Measurements from ENCODE around the gene ZNF417. TPM values are rescaled to one million over a fixed set of nuclear protein-coding genes. Genes with fewer than 3 reads are reported as not detected.

The ZNF417 gene
- total and polyA plus RNA-seq, 2 of the 8 experiments (the other 6 are each of a cell fraction or from before 2014, with no cell fraction given), result 5.4 to 19.2 TPM

DNA sequence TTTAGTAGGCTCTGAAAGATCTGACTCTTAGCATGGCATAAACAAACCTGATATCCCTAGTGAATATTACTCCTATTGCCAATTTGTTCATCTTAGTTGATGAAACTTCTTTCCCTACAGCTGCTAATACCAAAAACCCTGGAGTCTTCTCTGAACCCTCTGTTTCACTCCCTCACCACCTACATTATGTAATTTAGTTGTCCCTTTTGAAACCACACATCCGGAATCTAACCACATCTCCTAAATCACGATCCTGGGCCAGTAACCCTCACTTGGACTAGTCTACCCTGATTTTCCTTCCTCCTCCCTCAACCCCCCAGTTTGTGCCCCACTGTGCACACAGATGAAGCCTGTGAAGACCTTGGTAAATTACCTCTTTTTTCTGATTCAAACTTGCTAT is 29.9 kb upstream of the ZNF417 start:
- H2AFZ ChIP-seq (ENCODE audit: low read length), result no peak overlapping the region
- peaks cover 0 to 10% of the 10 kb centered on the region in 2 experiments for H4K20me1 ChIP-seq (replicated peaks in 1 of 2; ENCODE audit: control insufficient read depth in 1 of 2, insufficient read depth in 2 of 2, low read length in 2 of 2)
- H4K91ac ChIP-seq (replicated peaks; ENCODE audit: insufficient read length, low read length), result no peak overlapping the region
- WGBS, 2 experiments (ENCODE audit: extremely low coverage in 1 of 2, insufficient coverage in 1 of 2, insufficient read length in 1 of 2, insufficient replicate concordance in 2 of 2, low coverage in 1 of 2, low lambda C conversion rate in 2 of 2, missing lambda C conversion rate in 1 of 2), result 85% methylated on average over 2 of the region's 2 CpGs; no CpG with 5 or more reads in 1 of the 2 experiments
- H3K4me3 ChIP-seq (ENCODE audit: extremely low read depth in 1 of 4, insufficient read depth in 2 of 4, low read depth in 3 of 4, low read length in 4 of 4), result peak overlapping the region; percentile 71 to 98 (median 88); a peak in 7 of 8 replicates
- H2AK5ac ChIP-seq (ENCODE audit: low read depth, low read length), result no peak overlapping the region
- peaks cover 0 to 9% (median 2%) of the 10 kb centered on the region in 4 experiments; a peak in 5 of 7 replicates for H3K4me1 ChIP-seq (replicated peaks in 1 of 4; ENCODE audit: control insufficient read depth in 3 of 4, insufficient read depth in 4 of 4, low read length in 3 of 4)
- peaks cover 5% of the 10 kb centered on the region; the same call in 1 of the 2 replicates for H3K23me2 ChIP-seq (ENCODE audit: low read depth, low read length)
- FAIRE-seq (no peak), DNase-seq (ENCODE audit: low read depth in 1 of 2, low spot score in 2 of 2) (no peak)
- no peak overlapping the region for H3K18ac ChIP-seq (ENCODE audit: extremely low read depth, low read length)
- H3K4me2 ChIP-seq (ENCODE audit: insufficient read depth in 1 of 2, low read depth in 2 of 2, low read length in 2 of 2), result peak overlapping the region; percentile 98 to 99
- H2BK5ac ChIP-seq (ENCODE audit: low read depth, low read length), result no peak overlapping the region
- peaks cover 16 to 32% of the 10 kb centered on the region in 2 experiments for H3K9me3 ChIP-seq (ENCODE audit: insufficient read depth in 2 of 2, low read depth in 1 of 2, low read length in 1 of 2)
- TF ChIP-seq CREB1 (IDR thresholded peaks at IDR 0.05), result no peak
- TF ChIP-seq MAX (IDR thresholded peaks at IDR 0.05), result no peak
- TF ChIP-seq POLR2A (IDR thresholded peaks at IDR 0.05; ENCODE audit: control extremely low read depth in 1 of 2, low read depth in 2 of 2, low read length in 2 of 2), result no peak
- TF ChIP-seq CHD1 (IDR thresholded peaks at IDR 0.05; ENCODE audit: low read depth, low read length), result no peak
- TF ChIP-seq SIRT6 (IDR thresholded peaks at IDR 0.05; ENCODE audit: low read length), result no peak
- TF ChIP-seq RFX5 (IDR thresholded peaks at IDR 0.05; ENCODE audit: borderline replicate concordance, low read depth, low read length), result no peak
- no peak for TF ChIP-seq POLR2AphosphoS5 (IDR thresholded peaks at IDR 0.05; ENCODE audit: low read depth, low read length)
- H3K4ac ChIP-seq (replicated peaks; ENCODE audit: insufficient read length, low read depth, low read length), result no peak overlapping the region
- ChIA-PET POLR2A (ENCODE audit: partially characterized antibody) (interaction anchor here (1.3 to 2.7 kb wide), 4 partner anchors 10 to 88 kb away, joined by 3 to 14 read pairs (median 6); partner anchors contain the start of genes ZNF417 and ZNF418), CTCF (ENCODE audit: partially characterized antibody) (interaction anchor here (1.6 kb wide), 1 partner anchor 43 kb away, joined by 3 read pairs; no protein-coding TSS in a partner anchor)
- H3K27me3 ChIP-seq (replicated peaks in 1 of 4; ENCODE audit: control insufficient read depth in 3 of 4, extremely low read depth in 1 of 4, insufficient read depth in 3 of 4, low read length in 3 of 4), result no peaks in the 10 kb centered on the region
- peak overlapping the region in 3 of 4 experiments; percentile 83 to 92 (median 84); a peak in 5 of 7 replicates for H3K9ac ChIP-seq (replicated peaks in 1 of 4; ENCODE audit: extremely low read depth in 1 of 4, low read depth in 3 of 4, low read length in 3 of 4)
- peaks cover 14 to 29% (median 23%) of the 10 kb centered on the region in 4 experiments for H3K36me3 ChIP-seq (ENCODE audit: control insufficient read depth in 2 of 4, insufficient read depth in 4 of 4, low read length in 3 of 4)
- H2BK15ac ChIP-seq (ENCODE audit: low read length), result no peak overlapping the region
- H4K8ac ChIP-seq (ENCODE audit: extremely low read depth, insufficient read depth, low read length), result no peak overlapping the region
- no peak overlapping the region for H4K5ac ChIP-seq (ENCODE audit: insufficient read length, low read depth, low read length)
- H3K23ac ChIP-seq (ENCODE audit: insufficient read length), result no peak overlapping the region
- no peak overlapping the region for H2BK20ac ChIP-seq (ENCODE audit: low read length)
- peaks cover 30% of the 10 kb centered on the region for H3K79me1 ChIP-seq (ENCODE audit: low read depth, low read length)
- H2BK120ac ChIP-seq (replicated peaks; ENCODE audit: low read depth, low read length), result no peak overlapping the region
- H3K56ac ChIP-seq (replicated peaks; ENCODE audit: insufficient read length, low read depth, low read length), result no peak overlapping the region
- no peak overlapping the region for H2BK12ac ChIP-seq (ENCODE audit: low read depth, low read length)
- H3K27ac ChIP-seq (ENCODE audit: low read depth, low read length), result no peak overlapping the region
- peaks cover 29 to 57% of the 10 kb centered on the region in 2 experiments for H3K79me2 ChIP-seq (ENCODE audit: control insufficient read depth in 1 of 2, insufficient read depth in 2 of 2, low read length in 2 of 2)
- no peak overlapping the region for H3K14ac ChIP-seq (ENCODE audit: insufficient read length)
